Medulla oblongata (tissue), 1 donor: ENCODE measurements around the gene CDH23.

Experiments
- DNase-seq: peaks from one replicate; pipeline ENCODE4 v3.0.0-alpha.2; 2015; ENCODE audit errors: extremely low spot score

CDH23 gene

DNA sequence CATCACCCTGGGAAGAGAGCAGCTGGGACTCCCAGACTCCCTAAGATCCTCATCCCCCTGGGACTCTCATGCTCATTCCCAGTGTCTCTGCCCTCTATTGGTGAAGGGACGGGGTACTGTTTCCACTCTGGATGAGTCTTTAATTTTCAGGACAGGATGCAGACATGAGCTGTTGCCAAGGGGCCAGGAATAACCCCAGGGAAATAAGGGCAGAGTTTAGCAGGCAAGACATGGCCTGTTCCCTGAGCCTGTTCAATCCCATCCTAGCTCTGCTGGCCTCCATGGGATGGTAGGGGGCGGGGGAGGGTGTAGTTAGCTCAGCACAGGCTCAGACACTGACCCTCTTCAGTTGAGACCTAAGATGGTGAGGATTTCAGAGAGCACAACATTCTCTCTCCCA, 308.9 kb downstream of the CDH23 start:
- no peak for DNase-seq

DNA sequence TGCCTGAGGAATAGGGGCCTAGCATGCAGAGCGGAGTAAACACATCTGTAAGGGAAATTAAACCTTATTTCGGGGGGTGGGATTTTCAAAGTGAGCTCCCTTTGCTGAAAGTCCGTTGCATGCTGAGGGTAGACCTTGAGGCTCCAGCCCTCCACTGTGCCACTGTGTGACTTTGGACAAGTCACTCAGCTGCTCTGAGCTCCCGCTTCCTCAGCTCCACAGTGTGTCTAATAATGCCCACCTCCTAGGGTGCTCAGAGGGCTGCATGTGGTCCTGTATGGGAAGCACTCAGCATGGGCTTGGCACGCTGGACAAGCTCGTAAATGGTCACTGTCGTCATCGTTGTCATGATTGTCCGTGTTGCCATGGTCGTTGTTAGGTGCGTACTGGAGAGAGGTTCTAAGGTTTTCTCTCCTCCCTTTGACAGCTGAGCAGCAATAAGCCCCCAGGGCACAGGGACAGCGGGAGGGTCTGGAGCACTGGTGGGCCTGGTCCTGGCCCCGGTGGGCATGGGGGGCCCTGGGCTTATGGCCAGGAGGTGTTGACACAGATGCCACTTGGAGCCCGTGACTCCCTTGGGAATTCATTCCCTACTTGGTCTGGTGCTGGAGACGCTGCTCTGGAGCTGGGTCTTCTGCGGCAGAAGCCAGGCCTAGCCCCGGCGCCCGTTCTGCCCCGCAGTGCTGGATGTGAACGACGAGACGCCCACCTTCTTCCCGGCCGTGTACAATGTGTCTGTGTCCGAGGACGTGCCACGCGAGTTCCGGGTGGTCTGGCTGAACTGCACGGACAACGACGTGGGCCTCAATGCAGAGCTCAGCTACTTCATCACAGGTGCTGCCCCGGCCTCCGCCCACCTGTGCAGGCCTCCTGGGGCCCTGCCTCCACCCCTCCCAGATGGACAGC, 309.7 kb downstream of the CDH23 start:
- no peak for DNase-seq

DNA sequence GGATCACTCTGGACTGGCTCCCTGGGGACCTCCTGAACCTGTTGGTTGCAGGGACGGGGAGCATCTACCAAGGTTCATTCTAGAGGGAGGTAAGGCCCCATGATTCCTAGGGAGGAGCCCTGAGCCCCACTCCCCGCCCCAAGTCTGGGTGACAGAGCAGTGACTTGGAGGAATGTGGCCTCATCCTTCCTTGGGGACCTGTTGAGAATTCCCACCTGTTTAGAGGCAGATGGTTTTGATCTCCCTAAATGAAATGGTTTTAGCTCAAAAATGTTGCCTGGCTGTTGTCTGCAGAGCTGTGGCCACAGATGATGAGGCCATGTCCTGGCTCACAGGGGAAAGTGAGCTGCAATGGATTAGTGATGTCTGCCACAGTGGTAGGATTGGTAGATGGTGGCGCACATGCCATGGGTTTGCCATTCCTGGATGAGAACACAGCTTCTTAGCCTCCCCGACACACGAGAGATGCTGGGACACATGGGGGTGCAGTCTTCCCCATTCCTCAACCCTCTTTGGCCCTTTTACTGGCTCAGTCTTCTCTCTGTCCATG, 310.6 kb downstream of the CDH23 start:
- no peak for DNase-seq

DNA sequence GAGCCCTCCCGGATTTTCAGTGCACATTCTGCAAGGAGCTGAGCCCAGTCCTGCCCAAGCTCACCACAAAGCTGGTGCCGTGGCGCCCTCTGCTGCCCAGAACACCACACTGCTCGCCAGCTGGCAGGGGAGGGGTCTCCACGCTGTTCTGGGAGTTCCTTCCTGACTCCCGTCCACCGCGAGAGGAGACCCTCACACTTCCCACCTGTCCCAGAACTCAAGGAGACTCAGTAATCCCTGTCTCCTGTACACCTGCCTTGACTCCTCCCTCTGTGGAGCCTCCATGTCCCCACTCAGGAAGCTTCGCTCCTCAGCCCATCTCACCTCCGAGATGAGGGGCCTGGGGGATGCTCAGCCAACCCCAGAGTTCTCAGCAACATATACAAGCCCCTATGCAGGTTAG, 311.6 kb downstream of the CDH23 start:
- peak; percentile 67 for DNase-seq

DNA sequence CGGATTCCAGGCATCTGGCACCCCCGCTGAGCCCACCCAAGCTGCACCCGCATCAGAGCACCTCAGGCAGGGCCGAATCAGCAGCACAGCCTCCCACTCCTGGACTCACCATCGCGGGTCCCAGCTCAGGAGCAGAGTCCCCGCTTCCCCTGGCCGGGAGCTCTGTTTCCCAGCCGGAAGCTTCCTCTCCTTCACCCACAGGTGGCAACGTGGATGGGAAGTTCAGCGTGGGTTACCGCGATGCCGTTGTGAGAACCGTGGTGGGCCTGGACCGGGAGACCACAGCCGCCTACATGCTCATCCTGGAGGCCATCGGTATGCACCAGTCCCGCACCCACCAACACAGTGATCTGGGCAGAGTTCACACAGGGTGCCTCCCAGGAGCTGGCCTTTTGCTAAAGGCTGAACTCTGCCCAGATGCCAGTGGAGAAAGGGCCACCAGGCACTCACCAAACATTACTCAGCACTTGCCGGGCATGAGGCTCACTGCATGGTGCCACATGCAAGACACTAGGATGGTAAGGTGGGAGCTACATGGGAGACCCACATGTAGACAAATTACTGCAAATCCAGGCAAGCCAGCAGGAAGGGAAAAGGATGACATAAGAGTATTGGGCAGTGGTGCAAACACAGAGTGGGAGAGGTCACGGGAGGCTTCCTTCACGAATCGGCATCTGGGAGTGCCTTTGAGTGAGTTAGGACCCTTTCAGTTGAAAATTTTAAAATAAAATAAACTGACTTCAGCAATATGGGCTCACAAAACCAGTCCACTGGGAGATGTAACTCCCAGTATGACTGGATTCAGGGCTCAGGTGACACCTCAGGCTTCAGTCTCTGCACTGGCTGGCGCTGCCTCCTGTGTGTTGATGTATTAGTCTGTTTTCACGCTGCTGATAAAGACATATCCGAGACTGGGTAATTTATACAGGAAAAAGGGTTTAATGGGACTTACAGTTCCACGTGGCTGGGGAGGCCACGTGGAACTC, 312.5 kb downstream of the CDH23 start:
- DNase-seq, result no peak

DNA sequence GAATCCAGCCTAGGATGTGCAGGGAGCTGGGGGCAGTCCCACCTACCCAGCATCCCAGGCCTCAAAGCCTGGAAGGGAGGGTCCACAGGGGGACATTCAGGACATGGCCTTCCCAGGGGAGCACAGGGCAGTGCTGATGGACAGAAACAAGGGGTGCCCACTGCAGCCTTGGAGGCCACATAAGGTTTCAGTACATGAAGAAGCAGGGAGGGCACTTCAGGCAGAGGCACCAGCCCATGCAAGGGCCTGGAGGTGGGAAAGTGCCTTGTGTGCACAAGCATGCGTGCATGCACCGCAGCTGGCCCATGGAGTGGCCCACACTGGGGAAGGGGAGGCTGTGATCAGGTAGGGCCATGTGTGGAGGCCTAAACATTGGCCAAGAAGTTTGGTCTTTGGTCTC, 313.8 kb downstream of the CDH23 start:
- no peak for DNase-seq

DNA sequence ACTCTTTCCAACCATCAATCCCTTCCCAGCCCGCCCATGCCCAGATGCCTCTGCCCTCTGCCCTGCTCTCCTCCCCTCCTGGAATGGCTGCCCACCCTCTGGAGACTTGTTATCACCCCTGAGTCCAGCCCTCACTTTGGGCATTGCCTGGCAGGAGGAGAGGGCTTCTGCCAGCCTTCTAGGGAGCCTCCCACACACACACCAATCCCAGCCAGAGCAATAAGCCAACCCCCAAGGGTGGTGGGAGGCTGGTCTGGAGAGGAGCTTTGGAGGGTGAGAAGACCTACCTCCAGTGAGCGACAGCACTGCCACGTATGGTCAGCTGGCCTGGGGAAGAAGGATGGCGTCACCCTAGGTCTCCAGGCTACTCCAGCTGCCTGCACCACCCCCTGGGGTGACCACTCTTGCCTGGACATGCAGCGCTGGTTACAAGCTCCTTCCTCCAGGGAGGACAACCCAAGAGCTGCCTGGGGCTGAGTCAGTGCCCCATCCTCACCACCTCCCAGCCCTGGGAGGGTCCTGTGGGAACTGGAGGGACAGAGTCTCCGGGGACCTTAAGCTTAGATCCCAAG, 314.4 kb downstream of the CDH23 start:
- DNase-seq, result no peak

DNA sequence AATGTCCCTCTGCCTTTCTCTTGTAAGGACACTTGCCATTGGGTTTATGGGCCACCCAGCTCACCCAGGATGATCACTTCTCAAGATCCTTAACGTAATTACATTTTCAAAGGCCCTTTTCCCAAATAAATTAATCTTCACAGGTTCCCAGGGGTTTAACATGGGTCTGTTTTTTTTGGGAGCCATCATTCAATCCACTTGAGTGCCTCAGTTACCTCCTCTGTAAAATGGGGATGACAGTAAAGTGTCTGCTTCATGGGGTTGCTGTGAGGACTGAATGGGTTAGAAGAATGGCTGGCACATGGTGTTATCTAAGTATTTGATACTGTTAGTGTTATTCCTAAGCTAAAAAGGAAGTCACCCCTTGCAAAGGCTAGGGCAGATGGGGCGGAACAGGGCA, 315.4 kb downstream of the CDH23 start:
- DNase-seq, result no peak

DNA sequence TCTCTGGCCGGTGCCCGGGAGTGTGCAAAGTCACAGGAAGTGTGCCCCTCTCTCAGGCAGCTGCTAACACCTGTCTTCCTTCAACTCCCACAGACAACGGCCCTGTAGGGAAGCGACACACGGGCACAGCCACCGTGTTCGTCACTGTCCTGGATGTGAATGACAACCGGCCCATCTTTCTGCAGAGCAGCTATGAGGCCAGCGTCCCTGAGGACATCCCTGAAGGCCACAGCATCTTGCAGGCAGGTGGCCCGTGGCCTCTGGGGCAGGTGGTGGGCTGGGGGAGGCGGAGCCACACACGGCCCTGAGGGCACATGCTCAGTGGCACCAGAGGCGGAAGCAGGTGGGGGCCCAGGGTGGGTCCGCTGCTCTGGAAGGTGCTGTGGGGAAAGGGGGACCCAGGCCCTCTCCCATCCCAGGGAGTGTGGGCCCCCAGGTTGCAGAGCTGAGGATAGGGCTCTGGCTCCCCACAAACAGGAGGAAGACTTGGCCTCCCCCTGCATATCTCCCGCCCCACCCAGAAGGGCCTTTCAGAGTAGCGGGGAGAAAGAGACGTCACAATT, 315.9 kb downstream of the CDH23 start:
- DNase-seq, result no peak

DNA sequence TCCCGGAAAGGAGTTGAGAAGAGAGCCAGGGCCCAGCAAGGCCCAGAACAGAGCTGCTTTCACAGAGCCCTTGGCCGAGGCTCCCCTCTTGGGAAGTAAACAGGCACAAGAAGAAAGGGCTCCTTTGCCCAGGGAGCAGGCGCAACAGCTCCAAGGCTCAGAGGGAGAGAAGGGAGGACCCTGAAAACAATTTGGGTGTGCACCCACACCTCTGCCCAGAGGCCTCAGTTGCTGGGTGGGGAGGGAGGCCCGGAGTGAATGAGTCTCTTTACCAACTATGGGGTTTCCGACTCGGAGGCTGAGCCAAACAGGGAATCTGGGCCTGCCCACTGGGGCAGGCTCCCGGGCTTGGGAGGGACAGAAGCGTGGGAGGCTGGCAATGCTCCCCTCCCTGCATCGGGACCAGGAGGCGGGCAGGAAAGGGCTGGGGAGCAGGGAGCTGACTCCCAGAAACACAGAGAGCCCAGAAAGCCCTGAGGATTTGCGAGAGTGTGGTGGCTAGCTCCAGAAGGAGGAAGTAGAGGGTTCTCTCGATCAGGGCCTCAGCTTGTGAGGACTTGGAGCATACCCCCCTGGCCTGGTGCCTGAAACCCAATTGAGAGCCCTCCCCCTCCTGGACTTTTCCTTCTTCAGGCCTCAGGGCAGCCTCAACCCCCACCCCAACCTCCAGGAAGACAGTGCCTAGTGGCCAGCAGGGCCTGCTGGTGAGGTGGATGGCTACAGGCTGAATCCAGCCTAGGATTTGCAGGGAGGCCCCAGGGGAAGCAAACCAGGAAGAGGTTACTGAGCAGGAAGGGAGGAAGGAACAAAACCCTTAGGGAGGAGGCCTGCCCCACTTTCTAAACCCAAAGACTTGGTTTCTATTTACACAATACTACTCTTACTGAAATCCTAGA, 316.7 kb downstream of the CDH23 start:
- DNase-seq, result peak; percentile 96

DNA sequence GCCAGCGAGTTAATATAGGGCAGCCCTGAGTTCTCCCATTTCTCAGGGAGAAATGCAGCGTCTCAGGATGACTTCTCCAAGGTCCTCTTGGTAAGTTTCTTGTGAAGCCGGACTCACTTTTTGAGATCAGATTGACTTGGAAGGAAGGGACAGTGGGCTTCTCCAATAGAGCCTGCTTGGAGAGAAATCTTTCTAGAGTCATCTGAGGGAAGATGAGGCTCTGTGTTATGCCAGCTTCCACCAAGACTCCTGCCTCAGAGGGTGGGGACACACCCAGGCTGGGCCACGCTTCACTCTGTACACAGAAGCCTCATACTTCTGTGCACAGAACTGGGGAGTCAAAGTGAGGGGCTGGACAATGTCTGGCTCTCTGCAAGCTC, 317.3 kb downstream of the CDH23 start:
- no peak for DNase-seq

DNA sequence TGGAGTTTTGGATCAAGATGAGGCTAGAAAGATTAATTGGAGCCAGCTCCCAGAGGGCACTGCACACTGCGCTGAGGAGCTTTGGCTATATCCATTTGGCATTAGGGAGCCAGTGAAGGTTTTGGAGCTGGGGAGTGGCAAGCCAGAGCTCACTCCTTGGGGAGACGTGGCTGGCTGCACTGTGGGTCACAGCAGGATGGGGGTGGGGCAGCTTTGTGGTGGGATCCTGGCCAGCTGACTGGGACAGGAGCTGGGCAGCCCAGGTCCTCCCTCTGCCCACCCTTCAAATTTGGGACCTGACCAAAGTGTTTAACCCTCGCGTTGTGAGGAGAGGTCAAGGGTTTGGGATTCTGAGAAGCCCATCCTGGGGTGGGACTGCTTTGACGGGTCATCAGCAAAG, 317.9 kb downstream of the CDH23 start:
- DNase-seq, result no peak

DNA sequence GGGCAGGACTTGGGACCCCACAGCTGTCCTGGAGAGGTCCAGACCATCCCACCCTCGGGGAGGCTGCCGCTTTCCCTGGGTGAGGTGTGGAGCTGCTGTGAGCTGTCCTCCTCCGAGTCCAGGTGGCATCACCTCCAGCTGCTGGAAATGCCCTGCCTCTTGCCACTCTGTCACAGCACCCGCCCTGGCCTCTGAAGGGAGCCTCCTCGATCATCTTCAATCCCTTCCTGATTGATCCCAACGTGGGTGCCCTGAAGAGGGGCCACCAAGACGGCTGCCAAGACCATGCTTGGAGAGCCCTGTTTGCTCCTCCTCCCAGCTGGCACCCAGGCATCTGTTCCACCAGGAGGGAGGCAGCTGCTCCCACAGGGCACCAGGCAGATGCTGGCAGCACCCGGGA, 318.3 kb downstream of the CDH23 start:
- DNase-seq, result no peak

DNA sequence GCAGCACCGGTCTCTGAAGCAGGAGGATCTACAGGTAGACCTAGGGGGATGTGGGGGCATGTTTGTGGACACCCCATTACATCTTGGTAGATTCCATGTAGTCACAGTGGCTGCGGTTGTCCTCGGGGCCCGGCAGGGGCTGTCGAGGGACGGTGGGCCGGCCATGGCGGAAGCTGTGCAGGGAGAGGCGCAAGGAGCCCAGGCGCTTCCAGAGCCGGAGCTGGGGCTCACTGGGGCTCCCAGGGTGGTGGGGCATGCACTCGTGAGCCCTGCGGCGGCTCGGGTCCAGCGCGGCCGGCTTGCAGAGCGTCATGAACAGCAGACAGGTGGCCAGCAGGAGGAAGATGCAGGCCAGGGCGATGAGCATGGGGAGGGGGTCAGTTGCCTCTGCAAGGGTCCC, 319.1 kb downstream of the CDH23 start:
- DNase-seq, result no peak

DNA sequence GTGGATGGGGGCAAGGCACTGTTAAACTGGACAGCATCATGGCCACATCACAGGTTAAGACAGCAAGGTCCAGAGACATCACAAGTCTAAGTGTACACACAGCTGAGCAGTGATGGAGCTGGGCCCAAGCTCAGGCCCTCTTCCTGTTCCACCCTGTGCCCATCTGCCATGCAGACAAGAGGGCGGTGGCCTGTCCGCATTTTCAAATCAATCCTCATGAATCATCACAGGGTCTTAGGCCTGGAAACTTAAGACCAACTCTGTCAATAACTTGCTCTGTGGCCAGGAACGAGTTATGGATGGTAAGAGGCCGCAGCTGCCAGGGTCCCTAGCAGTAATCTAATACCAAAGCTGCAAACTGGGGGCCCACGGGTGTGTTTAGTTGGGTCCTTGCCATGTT, 319.7 kb downstream of the CDH23 start:
- no peak for DNase-seq

DNA sequence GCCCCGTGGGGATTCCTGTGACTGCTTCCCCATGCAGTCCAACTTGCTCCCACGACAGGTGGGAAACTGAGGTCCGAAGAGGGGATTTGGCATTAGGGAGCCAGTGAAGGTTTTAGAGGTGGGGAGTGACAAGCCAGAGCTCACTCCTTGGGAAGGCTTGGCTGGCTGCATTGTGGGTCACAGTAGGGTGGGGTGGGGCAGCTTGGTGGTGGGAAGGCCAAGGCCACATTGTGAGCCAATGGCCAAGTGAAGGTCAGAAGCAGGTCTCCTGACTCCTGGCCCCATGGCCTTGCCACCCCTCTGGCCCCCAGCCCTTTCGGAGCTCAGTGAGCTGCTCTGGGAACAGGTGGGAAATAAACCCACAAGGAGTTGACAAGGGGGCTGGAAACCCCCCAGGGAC, 320.3 kb downstream of the CDH23 start:
- DNase-seq, result no peak

DNA sequence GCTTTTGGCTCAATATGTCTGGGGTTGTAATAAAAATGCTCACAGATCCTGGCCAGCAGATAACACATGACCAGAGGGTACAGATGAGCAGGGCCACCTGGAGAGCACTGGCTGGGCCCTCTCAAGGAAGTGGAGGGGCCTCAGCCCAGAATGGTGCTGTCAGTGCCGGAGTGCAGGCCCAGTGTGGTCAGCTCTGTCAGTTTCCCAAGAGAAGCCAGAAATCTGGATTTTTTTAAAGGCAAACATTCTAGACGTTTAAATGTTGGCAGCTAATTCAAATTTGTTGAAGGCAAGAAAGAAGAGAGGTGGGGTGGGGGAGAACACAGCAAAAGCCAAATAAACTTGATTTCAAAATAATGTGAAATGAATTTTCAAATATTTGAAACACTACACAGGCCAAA, 320.8 kb downstream of the CDH23 start:
- no peak for DNase-seq

DNA sequence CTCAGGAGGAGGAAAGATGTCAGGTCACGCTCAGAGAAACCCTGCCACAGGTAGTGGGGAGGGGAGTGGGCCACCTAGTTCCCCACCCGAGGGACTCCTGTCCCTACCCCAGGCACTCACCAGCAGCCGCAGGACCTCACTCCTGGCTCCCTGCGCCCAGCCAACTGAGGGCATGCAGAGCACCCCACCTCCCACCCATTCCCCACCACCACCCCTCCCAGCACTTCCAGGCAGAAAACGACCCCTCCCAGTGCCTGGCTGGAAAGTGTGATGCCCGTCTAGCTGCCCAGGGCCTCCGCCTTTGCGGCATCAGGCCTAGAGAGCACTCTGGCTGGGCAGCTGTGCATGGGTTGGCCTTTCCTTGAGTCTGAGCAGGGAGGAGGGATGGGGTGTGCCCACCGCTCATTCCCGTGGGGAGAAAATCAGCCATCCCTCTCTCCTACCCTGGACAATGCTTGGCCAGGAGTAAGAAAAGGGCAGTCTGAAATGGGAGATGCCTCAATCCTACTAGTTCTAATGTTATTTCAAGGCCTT, 321.5 kb downstream of the CDH23 start:
- no peak for DNase-seq

DNA sequence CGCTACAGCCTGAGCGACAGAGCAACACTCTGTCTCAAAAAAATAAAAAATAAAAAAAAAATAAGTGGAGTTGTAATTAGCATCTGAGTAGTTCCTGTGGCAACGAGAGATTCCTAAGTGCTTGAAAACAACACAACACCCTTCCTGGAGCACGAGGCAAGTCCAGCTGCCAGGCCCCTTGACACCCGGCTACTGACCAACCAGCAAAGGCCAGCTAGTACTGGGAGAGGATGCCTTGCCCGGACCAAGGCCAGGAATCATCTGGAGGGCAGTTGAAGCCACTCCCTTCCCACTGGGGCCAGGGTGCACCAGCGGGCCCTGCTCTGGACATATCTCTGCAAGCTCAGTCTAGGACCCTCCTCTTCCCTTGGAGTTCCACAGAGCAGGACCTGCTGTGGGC, 322.3 kb downstream of the CDH23 start:
- DNase-seq, result peak; percentile 64

DNA sequence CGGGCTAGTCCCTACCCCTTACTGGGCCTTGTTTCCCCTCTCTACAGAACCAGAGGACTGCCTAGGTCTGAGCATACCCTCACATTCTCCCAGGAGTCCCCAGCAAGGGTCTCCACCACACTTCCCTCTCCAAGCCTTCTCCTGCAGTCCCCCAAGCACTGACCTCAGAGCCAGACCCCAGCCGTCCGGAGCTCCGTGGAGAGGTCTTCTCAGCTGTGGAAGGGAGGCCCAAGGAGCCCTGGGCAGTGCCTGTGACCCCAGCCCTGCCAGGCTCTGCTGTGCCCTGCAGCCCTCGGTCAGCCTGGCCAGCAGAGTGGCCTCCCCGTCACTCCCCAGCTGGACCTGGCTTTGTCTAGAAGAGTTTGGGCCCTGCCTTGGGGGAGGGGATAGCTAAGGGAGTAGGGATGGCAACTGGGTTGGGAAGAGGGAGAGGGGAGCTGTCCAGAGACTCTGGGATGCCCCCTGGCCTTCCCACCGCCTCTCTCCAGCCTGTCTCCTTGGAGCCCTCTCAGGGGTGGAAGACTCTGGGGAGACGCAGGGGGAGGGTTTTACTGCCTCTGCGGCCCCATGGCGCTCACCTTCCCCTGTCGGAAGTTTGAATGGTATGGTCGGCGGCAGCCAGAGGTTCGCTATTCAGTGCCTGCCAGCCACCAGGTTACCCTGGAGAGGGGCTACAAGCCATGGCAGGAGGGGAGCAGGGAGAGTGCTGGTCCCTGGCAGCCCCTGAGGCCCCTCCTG, 322.9 kb downstream of the CDH23 start, which contains the start of gene C10orf105:
C10orf105 (minus strand) TSS at position 315 of the 738 bp plus-strand sequence. CDS start 3,441 bp downstream, outside the sequence.
- DNase-seq, result peak; percentile 63
